AG04450 (cell line): ENCODE results near the gene ARID3A. TPM values are rescaled to one million over a fixed set of nuclear protein-coding genes. Genes with fewer than 3 reads are reported as not detected.

Experiments
- CTCF ChIA-PET: fragments of 300-600, 350-600 bp; formaldehyde crosslinking; extraction: SDS; loops from one replicate; lab custom pipeline; 2022; ENCODE audit warnings: antibody characterized with exemption, inconsistent platforms; lab: Charles Lee
- POLR2A ChIA-PET: fragments of 350-600 bp; formaldehyde crosslinking; extraction: SDS; loops from one replicate; lab custom pipeline; 2021; ENCODE audit warnings: antibody characterized with exemption, inconsistent platforms; lab: Yijun Ruan, JAX
- DNase-seq: peaks from one replicate; pipeline ENCODE4 v3.0.0-alpha.2; 2011; ENCODE audit warnings: low read depth, low spot score
- H3K27ac ChIP-seq: one replicate; pipeline ENCODE4 v1.5.1; 2012; ENCODE audit warnings: low read depth, low read length, control low read depth
- H3K27me3 ChIP-seq: one replicate; pipeline ENCODE4 v1.6.0; 2012; ENCODE audit warnings: low read length; ENCODE audit not compliant: control insufficient read depth, insufficient read depth
- H3K4me3 ChIP-seq: 2 replicates; pipeline ENCODE4 v1.5.1; 2011; ENCODE audit warnings: mild to moderate bottlenecking, low read depth, low read length, control low read depth
- H3K9me3 ChIP-seq: 2 replicates; pipeline ENCODE4 v1.5.1; 2012; ENCODE audit warnings: low read length; ENCODE audit not compliant: control insufficient read depth, insufficient read depth
- CTCF ChIP-seq: IDR thresholded peaks from 2 replicates; pipeline ENCODE4 v1.5.1; 2011; ENCODE audit warnings: low read depth, low read length, control low read depth, inconsistent platforms
- polyA plus RNA-seq: library from polyadenylated mRNA; depleted of rRNA; stranded (reverse); fragments of >200 nt; gene quantifications from 2 replicates; pipeline ENCODE4 v1.2.3, GENCODE V29; 2011

ARID3A gene
- polyA plus RNA-seq, 1 experiment: 7.6 TPM

GRCh38 chr19:907183-907853, 18.5 kb upstream of the ARID3A start:
- Histone ChIP-seq H3K4me3 (no peak overlapping the region), H3K9me3 (peaks cover 7% of the 10 kb centered on the region; the same call in 1 of the 2 replicates), H3K27ac (no peak overlapping the region), H3K27me3 (no peaks in the 10 kb centered on the region)
- no peak for DNase-seq
- TF ChIP-seq CTCF: no peak
- CTCF ChIA-PET: no interaction called here
- POLR2A ChIA-PET: no interaction called here

GRCh38 chr19:911197-912033, 14.4 kb upstream of the ARID3A start:
- POLR2A ChIA-PET: no interaction called here
- DNase-seq: no peak
- Histone ChIP-seq H3K27ac (no peak overlapping the region), H3K27me3 (no peaks in the 10 kb centered on the region), H3K4me3 (peak overlapping the region; percentile 41; the same call in 1 of the 2 replicates), H3K9me3 (peaks cover 7% of the 10 kb centered on the region; the same call in 1 of the 2 replicates)
- TF ChIP-seq CTCF: no peak
- CTCF ChIA-PET: no interaction called here

GRCh38 chr19:912181-913079, 13.4 kb upstream of the ARID3A start:
- DNase-seq: no peak
- Histone ChIP-seq H3K27me3 (peaks cover 6% of the 10 kb centered on the region), H3K4me3 (peak overlapping the region; percentile 86), H3K27ac (no peak overlapping the region), H3K9me3 (peaks cover 7% of the 10 kb centered on the region; the same call in 1 of the 2 replicates)
- POLR2A ChIA-PET: no interaction called here
- no peak for TF ChIP-seq CTCF
- CTCF ChIA-PET: no interaction called here

- peak within 1 kb of the TSS; percentile 68 for H3K27ac ChIP-seq
- no peak for DNase-seq
- TF ChIP-seq CTCF: no peak
- H3K27me3 ChIP-seq: peaks cover 12% of the 10 kb centered on the region
- ChIA-PET CTCF (interaction anchor here (0.9 to 1.0 kb wide), 2 partner anchors 72 to 143 kb away, joined by 3 to 4 read pairs; partner anchors contain the start of gene PRTN3), POLR2A (no interaction called here)
- H3K9me3 ChIP-seq: peaks cover 7% of the 10 kb centered on the region; the same call in 1 of the 2 replicates
- H3K4me3 ChIP-seq: peak within 1 kb of the TSS; percentile 86
Measured at GRCh38 chr19:913080-913748, 12.6 kb upstream of the ARID3A start, which contains the start of gene R3HDM4. Gene R3HDM4 (minus strand): TSS chr19:913219. CDS start chr19:913157, 62 bp downstream.
